ENCODE measurements around the gene BRIP1.
"Not testable (repeated sequence)": the region's sequence is repeated elsewhere in the genome, so short reads cannot be mapped to it uniquely, and the experiment has no call there.

The BRIP1 gene

GRCh38 chr17:61674609-61675008 lies 188.7 kb downstream of the BRIP1 start:
- not testable (repeated sequence) for H3K27ac Mint-ChIP-seq; DNase-seq; H3K36me3 Mint-ChIP-seq (ENCODE audit: low read depth); H3K27me3 Mint-ChIP-seq; H3K9me3 Mint-ChIP-seq; H3K4me3 Mint-ChIP-seq; H3K4me1 Mint-ChIP-seq (ENCODE audit: low read depth)

GRCh38 chr17:61673019-61673897 lies 190.1 kb downstream of the BRIP1 start:
- not testable (repeated sequence) for H3K4me1 Mint-ChIP-seq (ENCODE audit: low read depth); H3K4me3 Mint-ChIP-seq; H3K36me3 Mint-ChIP-seq (ENCODE audit: low read depth); H3K27ac Mint-ChIP-seq; DNase-seq; H3K9me3 Mint-ChIP-seq; H3K27me3 Mint-ChIP-seq

GRCh38 chr17:61672140-61672539 lies 191.2 kb downstream of the BRIP1 start:
- Mint-ChIP-seq H3K4me3 (no peak overlapping the region), H3K9me3 (no peaks in the 10 kb centered on the region)

GRCh38 chr17:61670691-61671090 lies 192.6 kb downstream of the BRIP1 start:
- H3K4me3 Mint-ChIP-seq, result no peak overlapping the region
- no peaks in the 10 kb centered on the region for H3K9me3 Mint-ChIP-seq
- no peak for DNase-seq
- H3K27ac Mint-ChIP-seq, result no peak overlapping the region
- H3K36me3 Mint-ChIP-seq (ENCODE audit: low read depth), result no peaks in the 10 kb centered on the region
- no peaks in the 10 kb centered on the region for H3K4me1 Mint-ChIP-seq (ENCODE audit: low read depth)
- peaks cover 15% of the 10 kb centered on the region for H3K27me3 Mint-ChIP-seq

More at GRCh38 chr17:61672140-61672539, 191.2 kb downstream of the BRIP1 start:
- H3K27ac Mint-ChIP-seq, result no peak overlapping the region
- no peaks in the 10 kb centered on the region for H3K36me3 Mint-ChIP-seq (ENCODE audit: low read depth)
- no peak for DNase-seq
- no peaks in the 10 kb centered on the region for H3K4me1 Mint-ChIP-seq (ENCODE audit: low read depth)
- peaks cover 8% of the 10 kb centered on the region for H3K27me3 Mint-ChIP-seq

GRCh38 chr17:61669522-61669921 lies 193.8 kb downstream of the BRIP1 start:
- Mint-ChIP-seq H3K9me3 (peaks cover 2% of the 10 kb centered on the region), H3K4me1 (ENCODE audit: low read depth) (no peaks in the 10 kb centered on the region), H3K36me3 (ENCODE audit: low read depth) (no peaks in the 10 kb centered on the region), H3K27me3 (peaks cover 26% of the 10 kb centered on the region), H3K4me3 (no peak overlapping the region), H3K27ac (no peak overlapping the region)
- DNase-seq, result no peak

GRCh38 chr17:61668486-61668885 lies 194.8 kb downstream of the BRIP1 start:
- no peaks in the 10 kb centered on the region for H3K4me1 Mint-ChIP-seq (ENCODE audit: low read depth)
- peaks cover 31% of the 10 kb centered on the region for H3K27me3 Mint-ChIP-seq
- DNase-seq, result no peak
- no peaks in the 10 kb centered on the region for H3K36me3 Mint-ChIP-seq (ENCODE audit: low read depth)
- H3K4me3 Mint-ChIP-seq, result no peak overlapping the region
- peaks cover 3% of the 10 kb centered on the region for H3K9me3 Mint-ChIP-seq
- no peak overlapping the region for H3K27ac Mint-ChIP-seq

- not testable (repeated sequence) for H3K9me3 Mint-ChIP-seq; DNase-seq; H3K36me3 Mint-ChIP-seq (ENCODE audit: low read depth); H3K27ac Mint-ChIP-seq; H3K4me3 Mint-ChIP-seq; H3K4me1 Mint-ChIP-seq (ENCODE audit: low read depth)
- H3K27me3 Mint-ChIP-seq, result peaks cover 29% of the 10 kb centered on the region
These were observed 196.8 kb downstream of the BRIP1 start for GRCh38 chr17:61666406-61667088.

GRCh38 chr17:61663310-61663709 lies 200.0 kb downstream of the BRIP1 start:
- H3K4me1 Mint-ChIP-seq (ENCODE audit: low read depth), result no peaks in the 10 kb centered on the region
- H3K9me3 Mint-ChIP-seq, result peaks cover 3% of the 10 kb centered on the region
- DNase-seq, result no peak
- peaks cover 34% of the 10 kb centered on the region for H3K27me3 Mint-ChIP-seq
- H3K36me3 Mint-ChIP-seq (ENCODE audit: low read depth), result no peaks in the 10 kb centered on the region
- H3K27ac Mint-ChIP-seq, result no peak overlapping the region
- H3K4me3 Mint-ChIP-seq, result no peak overlapping the region

- Mint-ChIP-seq H3K9me3 (peaks cover 3% of the 10 kb centered on the region), H3K27ac (no peak overlapping the region), H3K36me3 (ENCODE audit: low read depth) (no peaks in the 10 kb centered on the region), H3K4me1 (ENCODE audit: low read depth) (no peaks in the 10 kb centered on the region), H3K27me3 (peaks cover 34% of the 10 kb centered on the region), H3K4me3 (no peak overlapping the region)
- no peak for DNase-seq
These were observed 200.6 kb downstream of the BRIP1 start for GRCh38 chr17:61662741-61663140.

- DNase-seq, result no peak
- no peaks in the 10 kb centered on the region for H3K4me1 Mint-ChIP-seq (ENCODE audit: low read depth)
- H3K27ac Mint-ChIP-seq, result no peak overlapping the region
- H3K4me3 Mint-ChIP-seq, result no peak overlapping the region
- H3K27me3 Mint-ChIP-seq, result peaks cover 34% of the 10 kb centered on the region
- no peaks in the 10 kb centered on the region for H3K36me3 Mint-ChIP-seq (ENCODE audit: low read depth)
- H3K9me3 Mint-ChIP-seq, result peaks cover 3% of the 10 kb centered on the region
These were observed 201.1 kb downstream of the BRIP1 start for GRCh38 chr17:61662186-61662585.

- Mint-ChIP-seq H3K9me3 (peaks cover 3% of the 10 kb centered on the region), H3K4me1 (ENCODE audit: low read depth) (no peaks in the 10 kb centered on the region), H3K36me3 (ENCODE audit: low read depth) (no peaks in the 10 kb centered on the region), H3K27ac (no peak overlapping the region), H3K27me3 (peaks cover 29% of the 10 kb centered on the region), H3K4me3 (no peak overlapping the region)
- no peak for DNase-seq
These were observed 202.4 kb downstream of the BRIP1 start for GRCh38 chr17:61660746-61661485.

- Mint-ChIP-seq H3K36me3 (ENCODE audit: low read depth) (no peaks in the 10 kb centered on the region), H3K4me3 (no peak overlapping the region), H3K4me1 (ENCODE audit: low read depth) (no peaks in the 10 kb centered on the region), H3K27me3 (peaks cover 16% of the 10 kb centered on the region), H3K27ac (no peak overlapping the region), H3K9me3 (no peaks in the 10 kb centered on the region)
- DNase-seq, result no peak
These were observed 203.9 kb downstream of the BRIP1 start for GRCh38 chr17:61659437-61659836.

GRCh38 chr17:61658183-61658582 lies 205.1 kb downstream of the BRIP1 start:
- Mint-ChIP-seq H3K36me3 (ENCODE audit: low read depth) (no peaks in the 10 kb centered on the region), H3K4me1 (ENCODE audit: low read depth) (no peaks in the 10 kb centered on the region), H3K4me3 (no peak overlapping the region), H3K27me3 (peaks cover 16% of the 10 kb centered on the region), H3K27ac (no peak overlapping the region), H3K9me3 (peaks cover 5% of the 10 kb centered on the region)
- no peak for DNase-seq

- no peak overlapping the region for H3K4me3 Mint-ChIP-seq
- no peak for DNase-seq
- H3K9me3 Mint-ChIP-seq, result peaks cover 7% of the 10 kb centered on the region
- H3K4me1 Mint-ChIP-seq (ENCODE audit: low read depth), result no peaks in the 10 kb centered on the region
- H3K27ac Mint-ChIP-seq, result no peak overlapping the region
- H3K27me3 Mint-ChIP-seq, result peaks cover 19% of the 10 kb centered on the region
- no peaks in the 10 kb centered on the region for H3K36me3 Mint-ChIP-seq (ENCODE audit: low read depth)
These were observed 206.0 kb downstream of the BRIP1 start for GRCh38 chr17:61657338-61657737.

Measured in activated T-cell treated with anti-CD3 and anti-CD28 coated beads, Interleukin-2, amount 50 U/mL, for 24 hours (primary cell).